Measurements from ENCODE around the gene NAGLU.
"Not testable (repeated sequence)": the region's sequence is repeated elsewhere in the genome, so short reads cannot be mapped to it uniquely, and the experiment has no call there.

The NAGLU gene

DNA sequence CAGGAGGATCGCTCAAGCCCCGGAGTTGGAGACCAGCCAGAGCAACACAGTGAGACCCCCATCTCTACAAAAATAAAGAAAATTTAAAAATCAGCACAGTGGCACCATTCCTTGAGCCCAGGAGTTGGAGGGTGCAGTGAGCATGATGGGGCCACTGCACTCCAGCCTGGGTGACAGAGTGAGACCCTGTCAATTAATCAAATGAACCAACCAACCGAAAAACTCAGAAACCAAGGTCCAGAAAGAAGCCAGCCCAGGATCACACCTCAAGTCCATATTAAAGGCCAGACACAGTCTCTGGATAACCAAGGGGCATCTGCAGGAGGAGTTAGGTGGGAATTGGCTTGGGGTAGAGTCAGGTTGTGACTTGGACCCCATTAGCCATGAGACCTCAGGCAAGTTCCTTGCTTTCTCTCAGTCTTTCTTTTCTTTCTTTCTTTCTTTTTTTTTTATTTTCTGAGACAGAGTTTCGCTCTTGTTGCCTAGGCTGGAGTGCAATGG lies 19.1 kb downstream of the NAGLU start:
- TF ChIP-seq CTCF (IDR thresholded peaks at IDR 0.05; ENCODE audit: low read depth, low read length) = no peak
- no peak for TF ChIP-seq POLR2A (IDR thresholded peaks at IDR 0.05; ENCODE audit: extremely low read depth, insufficient read length)
- no peak for TF ChIP-seq MYC (IDR thresholded peaks at IDR 0.05; ENCODE audit: low read depth, low read length)
- TF ChIP-seq MAX (IDR thresholded peaks at IDR 0.05; ENCODE audit: low read depth, low read length) = no peak
- no peak for DNase-seq (ENCODE audit: low read depth)

GRCh38 chr17:42555961-42556617 lies 20.0 kb downstream of the NAGLU start:
- not testable (repeated sequence) for DNase-seq (ENCODE audit: low read depth); H3K4me3 ChIP-seq (ENCODE audit: low read depth, low read length)

More for the DNA sequence above, 19.1 kb downstream of the NAGLU start:
- peak overlapping the region; percentile 70 for H3K4me3 ChIP-seq (ENCODE audit: low read depth, low read length)

GRCh38 chr17:42559075-42559474 lies 23.0 kb downstream of the NAGLU start:
- TF ChIP-seq CTCF (IDR thresholded peaks at IDR 0.05; ENCODE audit: low read depth, low read length) = no peak
- TF ChIP-seq MAX (IDR thresholded peaks at IDR 0.05; ENCODE audit: low read depth, low read length) = no peak
- no peak for TF ChIP-seq MYC (IDR thresholded peaks at IDR 0.05; ENCODE audit: low read depth, low read length)
- DNase-seq (ENCODE audit: low read depth) = no peak
- no peak overlapping the region for H3K4me3 ChIP-seq (ENCODE audit: low read depth, low read length)

DNA sequence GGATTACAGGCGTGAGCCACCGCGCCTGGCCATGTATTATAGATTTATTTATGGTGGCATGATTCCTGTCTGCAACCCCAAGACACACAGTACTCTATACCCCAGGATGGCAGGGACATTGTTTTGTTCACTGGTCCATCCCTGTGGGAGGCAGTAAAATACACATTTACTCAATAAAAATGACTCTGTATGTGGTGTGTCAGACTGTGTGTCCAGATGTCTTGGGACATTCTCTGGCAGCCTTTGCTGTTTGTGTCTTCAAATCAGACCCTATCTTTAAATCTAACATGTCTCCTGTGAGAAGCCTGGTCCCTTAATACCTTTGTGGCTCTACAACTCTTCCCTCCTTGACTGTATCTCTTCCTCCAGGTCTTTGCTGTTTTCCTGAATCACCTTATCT lies 24.2 kb downstream of the NAGLU start:
- no peak for DNase-seq (ENCODE audit: low read depth)
- TF ChIP-seq MYC (IDR thresholded peaks at IDR 0.05; ENCODE audit: low read depth, low read length) = no peak
- TF ChIP-seq CTCF (IDR thresholded peaks at IDR 0.05; ENCODE audit: low read depth, low read length) = no peak
- no peak for TF ChIP-seq POLR2A (IDR thresholded peaks at IDR 0.05; ENCODE audit: extremely low read depth, insufficient read length)
- TF ChIP-seq MAX (IDR thresholded peaks at IDR 0.05; ENCODE audit: low read depth, low read length) = no peak
- H3K4me3 ChIP-seq (ENCODE audit: low read depth, low read length) = no peak overlapping the region

- TF ChIP-seq MAX (IDR thresholded peaks at IDR 0.05; ENCODE audit: low read depth, low read length) (peak; percentile 49; the same call in 1 of the 2 replicates), POLR2A (IDR thresholded peaks at IDR 0.05; ENCODE audit: extremely low read depth, insufficient read length) (peak; percentile 64), CTCF (IDR thresholded peaks at IDR 0.05; ENCODE audit: low read depth, low read length) (no peak), MYC (IDR thresholded peaks at IDR 0.05; ENCODE audit: low read depth, low read length) (peak; percentile 79)
- DNase-seq (ENCODE audit: low read depth) = peak; percentile 97
- peak within 1 kb of the TSS; percentile 94 for H3K4me3 ChIP-seq (ENCODE audit: low read depth, low read length)
These were observed 25.9 kb downstream of the NAGLU start, which contains the start of gene COASY for GRCh38 chr17:42561897-42562387. TSS of gene COASY (plus strand) at chr17:42562148. CDS start at chr17:42562623, 475 bp downstream.

DNA sequence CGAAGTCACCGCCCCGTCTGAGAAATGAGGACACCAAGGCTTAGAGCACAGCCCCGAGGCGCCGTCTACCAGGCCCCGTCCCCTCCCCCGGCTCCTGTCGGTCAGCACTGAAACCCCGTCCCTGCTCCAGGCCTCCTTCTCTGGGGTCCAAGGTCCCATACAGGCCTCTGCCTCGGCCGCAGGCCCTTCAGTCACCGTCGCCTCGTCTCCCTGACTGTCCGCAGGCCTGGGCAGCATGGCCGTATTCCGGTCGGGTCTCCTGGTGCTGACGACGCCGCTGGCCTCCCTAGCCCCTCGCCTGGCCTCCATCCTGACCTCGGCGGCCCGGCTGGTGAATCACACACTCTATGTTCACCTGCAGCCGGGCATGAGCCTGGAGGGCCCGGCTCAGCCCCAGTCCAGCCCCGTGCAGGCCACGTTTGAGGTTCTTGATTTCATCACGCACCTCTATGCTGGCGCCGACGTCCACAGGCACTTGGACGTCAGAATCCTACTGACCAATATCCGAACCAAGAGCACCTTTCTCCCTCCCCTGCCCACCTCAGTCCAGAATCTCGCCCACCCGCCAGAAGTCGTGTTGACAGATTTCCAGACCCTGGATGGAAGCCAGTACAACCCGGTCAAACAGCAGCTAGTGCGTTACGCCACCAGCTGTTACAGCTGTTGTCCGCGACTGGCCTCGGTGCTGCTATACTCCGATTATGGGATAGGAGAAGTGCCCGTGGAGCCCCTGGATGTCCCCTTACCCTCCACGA lies 26.5 kb downstream of the NAGLU start:
- peak; percentile 3; the same call in 1 of the 2 replicates for TF ChIP-seq MAX (IDR thresholded peaks at IDR 0.05; ENCODE audit: low read depth, low read length)
- TF ChIP-seq MYC (IDR thresholded peaks at IDR 0.05; ENCODE audit: low read depth, low read length) = no peak
- DNase-seq (ENCODE audit: low read depth) = peak; percentile 61
- peak overlapping the region; percentile 94 for H3K4me3 ChIP-seq (ENCODE audit: low read depth, low read length)
